Epithelial cell of esophagus (primary cell): ENCODE results near the gene TGFBR2.
A peak's percentile ranks its signal among the peaks of the same experiment; 100 is the strongest.

Experiments
- DNase-seq: peaks from one replicate; pipeline ENCODE4 v3.0.0; 2010; ENCODE audit warnings: low read depth
- H3K4me3 ChIP-seq: 2 replicates; pipeline ENCODE4 v1.5.1; 2011; ENCODE audit warnings: mild to moderate bottlenecking, low read length, control low read depth
- TF ChIP-seq, protein P1 (sequence below): IDR thresholded peaks from 2 replicates; pipeline ENCODE4 v1.5.1; 2011; ENCODE audit warnings: low read depth, mild to moderate bottlenecking, low read length, control low read depth, inconsistent platforms; ENCODE audit not compliant: insufficient read depth; ENCODE audit errors: missing control alignments

The TGFBR2 gene

DNA sequence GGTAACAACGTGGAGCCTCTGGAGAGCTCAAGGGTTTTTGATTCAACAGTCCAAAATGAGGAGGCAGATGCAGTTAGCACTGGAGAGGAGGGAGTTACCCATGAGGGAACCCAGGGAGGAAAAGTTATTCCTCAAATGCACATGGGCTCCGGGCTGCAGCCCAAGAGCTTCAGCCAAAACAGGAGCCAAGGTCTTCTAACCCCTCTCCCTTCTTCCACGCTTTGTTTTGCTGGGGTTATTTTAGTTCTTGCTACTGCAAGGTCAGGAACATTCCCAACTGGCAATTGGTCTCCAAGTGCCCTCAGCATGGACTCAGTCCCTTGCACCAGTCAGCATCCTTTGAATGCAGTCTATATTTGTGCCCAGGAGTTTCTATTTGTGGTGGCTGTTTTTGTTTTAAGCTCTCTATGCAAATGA lies 90.0 kb downstream of the TGFBR2 start:
- DNase-seq, result no peak
- TF ChIP-seq, protein P1, sequence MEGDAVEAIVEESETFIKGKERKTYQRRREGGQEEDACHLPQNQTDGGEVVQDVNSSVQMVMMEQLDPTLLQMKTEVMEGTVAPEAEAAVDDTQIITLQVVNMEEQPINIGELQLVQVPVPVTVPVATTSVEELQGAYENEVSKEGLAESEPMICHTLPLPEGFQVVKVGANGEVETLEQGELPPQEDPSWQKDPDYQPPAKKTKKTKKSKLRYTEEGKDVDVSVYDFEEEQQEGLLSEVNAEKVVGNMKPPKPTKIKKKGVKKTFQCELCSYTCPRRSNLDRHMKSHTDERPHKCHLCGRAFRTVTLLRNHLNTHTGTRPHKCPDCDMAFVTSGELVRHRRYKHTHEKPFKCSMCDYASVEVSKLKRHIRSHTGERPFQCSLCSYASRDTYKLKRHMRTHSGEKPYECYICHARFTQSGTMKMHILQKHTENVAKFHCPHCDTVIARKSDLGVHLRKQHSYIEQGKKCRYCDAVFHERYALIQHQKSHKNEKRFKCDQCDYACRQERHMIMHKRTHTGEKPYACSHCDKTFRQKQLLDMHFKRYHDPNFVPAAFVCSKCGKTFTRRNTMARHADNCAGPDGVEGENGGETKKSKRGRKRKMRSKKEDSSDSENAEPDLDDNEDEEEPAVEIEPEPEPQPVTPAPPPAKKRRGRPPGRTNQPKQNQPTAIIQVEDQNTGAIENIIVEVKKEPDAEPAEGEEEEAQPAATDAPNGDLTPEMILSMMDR, result no peak
- no peak overlapping the region for H3K4me3 ChIP-seq

DNA sequence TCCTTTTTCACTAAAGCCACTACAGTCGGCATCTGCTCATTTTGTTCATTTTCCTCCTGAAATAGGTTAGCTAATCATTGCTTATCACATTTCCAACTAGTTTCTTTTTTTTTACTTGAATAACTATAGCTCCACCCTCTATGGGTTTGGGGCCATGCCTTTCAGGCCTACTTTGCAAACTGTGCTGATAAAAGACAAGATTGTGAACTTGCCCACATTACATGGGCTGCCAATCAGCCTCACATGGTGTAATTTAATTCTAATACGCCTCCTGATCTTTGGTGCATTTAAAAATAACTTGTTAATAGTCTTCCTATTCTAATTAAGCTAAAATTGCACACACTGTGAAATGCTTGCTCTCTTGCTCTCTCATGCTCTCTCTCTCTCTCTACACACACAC lies 90.5 kb downstream of the TGFBR2 start:
- no peak for DNase-seq
- H3K4me3 ChIP-seq, result no peak overlapping the region
- TF ChIP-seq, protein P1, result no peak

DNA sequence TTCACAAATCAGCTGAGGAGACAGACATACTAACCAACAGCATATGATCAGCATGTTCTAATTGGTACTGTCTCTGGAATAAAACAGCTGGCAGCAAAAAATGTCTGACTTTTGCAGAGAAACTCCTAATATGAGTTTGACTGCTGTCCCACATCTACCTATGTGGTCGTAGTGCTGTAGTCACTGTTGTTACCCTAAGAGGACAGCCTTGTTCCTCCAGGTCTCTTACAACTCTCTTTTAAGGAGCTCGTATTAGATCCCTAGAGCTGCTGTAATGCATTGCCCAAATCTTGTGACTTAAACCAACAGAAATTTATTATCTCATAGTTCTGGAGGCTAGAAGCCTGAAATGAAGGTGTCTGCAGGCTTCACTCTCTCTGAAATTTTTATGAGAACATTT lies 92.1 kb downstream of the TGFBR2 start:
- no peak overlapping the region for H3K4me3 ChIP-seq
- TF ChIP-seq, protein P1, result no peak
- DNase-seq, result no peak

DNA sequence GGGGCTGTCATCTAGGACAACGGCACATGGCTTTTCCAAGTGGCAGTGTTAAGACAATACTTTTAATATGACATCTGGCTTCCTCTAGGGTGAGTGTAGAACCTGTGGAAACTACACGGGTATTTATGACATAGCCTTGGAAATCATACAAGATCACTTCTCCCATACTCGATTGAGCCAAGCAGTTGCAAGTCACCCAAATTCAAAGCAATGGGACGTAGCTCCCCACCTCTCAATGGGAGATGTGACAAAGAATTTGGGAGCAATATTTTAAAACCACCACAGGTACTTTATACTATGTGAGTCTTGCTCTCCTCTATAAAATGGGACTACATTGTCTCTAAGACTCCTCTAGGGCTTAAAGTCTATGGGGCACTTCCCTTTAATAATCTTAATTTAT lies 93.5 kb downstream of the TGFBR2 start:
- no peak for DNase-seq
- no peak overlapping the region for H3K4me3 ChIP-seq
- TF ChIP-seq, protein P1, result no peak

DNA sequence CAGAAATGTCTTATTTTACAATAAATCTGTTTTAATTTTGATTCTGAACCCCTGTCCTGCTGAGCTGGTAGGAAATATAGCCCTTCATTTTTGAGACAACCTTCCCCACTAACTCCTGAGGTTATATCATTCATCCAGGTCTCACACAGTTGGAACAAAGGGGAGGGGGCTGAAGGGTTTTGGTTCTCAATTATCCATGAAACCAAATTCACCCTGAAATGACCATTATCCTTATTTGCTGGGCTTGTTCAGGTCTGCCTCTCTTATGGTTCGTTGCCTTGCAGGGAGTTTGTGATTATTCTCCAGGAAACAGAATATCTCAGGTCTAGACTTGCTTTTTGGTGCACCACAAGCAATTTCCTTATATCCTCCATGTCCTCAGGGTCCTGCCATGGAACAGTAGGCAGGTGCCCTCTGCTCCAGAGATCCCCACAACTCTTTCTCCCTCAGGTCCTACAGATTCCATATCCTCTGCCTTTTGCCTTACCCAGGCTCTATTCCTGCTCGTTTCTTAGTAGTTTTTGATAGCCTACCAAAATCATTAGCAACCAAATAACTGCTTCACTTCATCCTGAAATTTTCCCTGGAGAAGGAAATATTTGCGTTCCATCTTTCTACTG lies 94.4 kb downstream of the TGFBR2 start:
- H3K4me3 ChIP-seq, result no peak overlapping the region
- TF ChIP-seq, protein P1, result no peak
- DNase-seq, result peak; percentile 30

DNA sequence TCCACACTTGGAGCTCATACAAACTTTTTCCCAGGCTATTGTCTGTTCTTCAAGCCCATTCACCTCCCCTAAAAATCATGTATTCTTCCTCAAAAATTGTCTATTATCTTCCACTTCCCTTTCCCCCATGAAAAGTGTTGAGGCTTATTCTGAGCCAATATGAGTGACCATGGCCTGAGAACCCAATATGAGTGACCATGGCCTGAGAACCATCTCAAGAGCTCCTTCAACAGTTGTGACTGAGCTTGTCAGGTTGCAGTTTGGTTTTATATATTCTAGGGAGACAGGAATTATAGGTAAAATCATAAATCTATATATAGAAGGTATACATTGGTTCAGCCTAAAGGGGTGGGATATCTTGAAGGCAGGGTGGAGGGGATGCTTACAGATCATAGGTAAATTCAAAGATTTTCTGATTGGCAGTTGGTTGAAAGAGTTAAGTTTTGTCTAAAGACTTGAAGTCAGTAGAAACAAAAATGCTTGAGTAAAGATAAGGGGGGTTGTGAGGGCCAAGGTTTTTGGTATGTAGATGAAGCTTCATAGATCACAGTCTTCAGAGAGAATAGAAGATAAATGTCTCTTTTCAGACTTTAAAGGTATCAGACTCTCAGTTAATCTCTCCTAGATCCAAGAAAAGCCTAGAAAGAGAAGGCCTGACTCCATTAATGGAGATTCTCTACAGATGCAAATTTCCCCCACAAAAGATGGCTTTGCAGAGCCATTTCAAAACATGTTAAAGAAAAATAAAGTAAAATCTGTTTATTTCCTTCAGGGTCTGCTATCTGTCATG lies 95.8 kb downstream of the TGFBR2 start:
- TF ChIP-seq, protein P1, result no peak
- no peak overlapping the region for H3K4me3 ChIP-seq
- DNase-seq, result no peak

DNA sequence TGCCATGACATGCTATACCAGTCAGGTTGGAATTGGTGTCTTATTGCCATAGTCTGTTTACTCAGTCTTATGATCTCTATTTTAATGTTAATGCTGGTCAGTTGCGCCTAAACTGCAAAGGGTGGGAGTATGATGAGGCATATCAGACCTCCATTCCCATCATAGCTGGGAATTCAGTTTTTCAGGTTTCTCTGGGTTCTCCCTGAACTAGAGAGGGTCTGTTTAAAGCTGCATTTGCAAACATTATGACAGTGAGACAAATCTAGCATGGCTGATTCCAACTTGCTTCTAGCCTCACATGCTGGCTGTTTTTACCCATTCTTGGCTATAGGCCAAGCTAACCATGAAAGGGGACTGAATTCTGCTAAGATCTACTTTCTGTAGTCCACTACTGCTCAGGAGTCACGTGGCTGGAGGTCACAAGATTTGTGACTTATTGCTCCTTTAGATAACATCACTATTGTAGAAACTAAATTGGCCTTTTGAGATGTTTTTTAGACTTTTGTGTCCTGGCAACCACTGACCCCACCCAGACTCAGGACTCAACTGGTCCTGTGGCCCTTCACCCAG lies 96.5 kb downstream of the TGFBR2 start:
- no peak for DNase-seq
- TF ChIP-seq, protein P1, result no peak
- H3K4me3 ChIP-seq, result no peak overlapping the region
